Prostate gland (tissue), 2 donors: ENCODE measurements around the gene UCP2. TPM values are rescaled to one million over a fixed set of nuclear protein-coding genes. Genes with fewer than 3 reads are reported as not detected.
A peak's percentile ranks its signal among the peaks of the same experiment; 100 is the strongest.

Experiments
- DNase-seq: peaks from one replicate; pipeline ENCODE4 v3.0.0-alpha.2; 2019; ENCODE audit warnings: low spot score
- H3K27ac ChIP-seq, 2 donors: fragments of 200-600 bp; sonication (generic); 2 replicates each; pipeline ENCODE4 v1.5.1; 2017 to 2019
- H3K27me3 ChIP-seq: fragments of 200-600 bp; sonication (generic); replicated peaks from 2 replicates; pipeline ENCODE4 v1.5.1; 2019; ENCODE audit not compliant: insufficient read depth
- H3K36me3 ChIP-seq, 2 donors: fragments of 200-600 bp; sonication (generic); 1 replicate in 1 of 2; 2 replicates in 1 of 2; pipeline versions ENCODE4 v1.5.1 to v1.8.1; 2017 to 2019
- H3K4me1 ChIP-seq: fragments of 200-600 bp; sonication (generic); replicated peaks from 2 replicates; pipeline ENCODE4 v1.5.1; 2019
- H3K4me3 ChIP-seq, 2 donors: fragments of 200-600 bp; sonication (generic); 2 replicates each; pipeline ENCODE4 v1.5.1; 2017 to 2019
- H3K9me3 ChIP-seq: fragments of 200-600 bp; sonication (generic); 2 replicates; pipeline ENCODE4 v1.5.1; 2017
- CTCF ChIP-seq, 4 experiments: fragments of 200-600 bp in 2 of 4; fragments of 450-650 bp in 2 of 4; sonication (generic) in 2 of 4; IDR thresholded peaks; 1 replicate in 3 of 4; 2 replicates in 1 of 4; pipeline ENCODE4 v1.5.1; 2016 to 2019; ENCODE audit warnings: antibody characterized with exemption in 4 of 4, mild to moderate bottlenecking in 2 of 4, moderate library complexity in 2 of 4
- POLR2A ChIP-seq: fragments of 450-650 bp; IDR thresholded peaks from one replicate; pipeline ENCODE4 v1.6.1; 2016; ENCODE audit warnings: antibody characterized with exemption, mild to moderate bottlenecking
- POLR2AphosphoS5 ChIP-seq: sonication (generic); formaldehyde crosslinking; IDR thresholded peaks from one replicate; pipeline ENCODE4 v1.6.1; 2017; ENCODE audit warnings: antibody characterized with exemption
- WGBS: methylation state at CpG from one replicate; pipeline ENCODE4 v1.1.5; 2018; 5-methylcytosine and 5-hydroxymethylcytosine counted together
- intact Hi-C: fragments of 100-400 bp; cut with DNase I; formaldehyde crosslinking; loops from one replicate; pipeline ENCODE4 v1.14.2; 2022
- total RNA-seq, 2 donors: library from RNA; depleted of rRNA; stranded (reverse); fragments of >200 nt; gene quantifications; one replicate each; pipeline ENCODE4 v1.1.0, GENCODE V29; 2016

The UCP2 gene
- total RNA-seq, 2 donors from 2014 or later: 13.6 to 23.1 TPM

- intact Hi-C loops: no loop called here
- no peaks in the 10 kb centered on the region for H3K27me3 ChIP-seq
- TF ChIP-seq POLR2A: no peak
- TF ChIP-seq CTCF (IDR thresholded peaks at IDR 0.05): no peak
- peak; percentile 43 for TF ChIP-seq POLR2AphosphoS5
- 67% methylated on average over 12 of the region's 12 CpGs for WGBS
- H3K4me3 ChIP-seq: no peak within 1 kb of the TSS
- H3K36me3 ChIP-seq: no peaks in the 10 kb centered on the region
- no peak within 1 kb of the TSS for H3K27ac ChIP-seq
- DNase-seq: peak; percentile 42
- no peaks in the 10 kb centered on the region for H3K4me1 ChIP-seq
- no peaks in the 10 kb centered on the region for H3K9me3 ChIP-seq
These were observed 31.6 kb downstream of the UCP2 start, which contains the start of gene DNAJB13 for GRCh38 chr11:73950869-73951710. Gene DNAJB13 (plus strand): TSS chr11:73951026. CDS start chr11:73951070, 44 bp downstream.

GRCh38 chr11:73949912-73950311 is 32.7 kb downstream of the UCP2 start:
- no peaks in the 10 kb centered on the region for H3K9me3 ChIP-seq
- DNase-seq: no peak
- 87% methylated on average over 5 of the region's 5 CpGs for WGBS
- H3K4me1 ChIP-seq: no peaks in the 10 kb centered on the region
- H3K27me3 ChIP-seq: no peaks in the 10 kb centered on the region
- no peak overlapping the region for H3K4me3 ChIP-seq
- no peak for TF ChIP-seq CTCF (IDR thresholded peaks at IDR 0.05)
- no peaks in the 10 kb centered on the region for H3K36me3 ChIP-seq
- H3K27ac ChIP-seq: no peak overlapping the region
- intact Hi-C loops: no loop called here

GRCh38 chr11:73949246-73949645 is 33.4 kb downstream of the UCP2 start:
- TF ChIP-seq POLR2A (no peak), POLR2AphosphoS5 (no peak), CTCF (IDR thresholded peaks at IDR 0.05) (no peak)
- 89% methylated on average over 4 of the region's 4 CpGs for WGBS
- H3K27me3 ChIP-seq: no peaks in the 10 kb centered on the region

GRCh38 chr11:73946798-73947458 is 35.7 kb downstream of the UCP2 start:
- 74% methylated on average over 13 of the region's 13 CpGs for WGBS
- Histone ChIP-seq H3K27ac (no peak overlapping the region), H3K4me3 (no peak overlapping the region), H3K9me3 (no peaks in the 10 kb centered on the region), H3K4me1 (no peaks in the 10 kb centered on the region), H3K27me3 (no peaks in the 10 kb centered on the region), H3K36me3 (no peaks in the 10 kb centered on the region)
- intact Hi-C loops: no loop called here
- TF ChIP-seq POLR2A (no peak), CTCF (IDR thresholded peaks at IDR 0.05) (no peak), POLR2AphosphoS5 (no peak)
- no peak for DNase-seq

More at GRCh38 chr11:73949246-73949645, 33.4 kb downstream of the UCP2 start:
- Histone ChIP-seq H3K36me3 (no peaks in the 10 kb centered on the region), H3K4me3 (no peak overlapping the region), H3K4me1 (no peaks in the 10 kb centered on the region), H3K9me3 (no peaks in the 10 kb centered on the region), H3K27ac (no peak overlapping the region)
- intact Hi-C loops: no loop called here
- DNase-seq: no peak
